Smooth muscle cell (in vitro differentiated cells): ENCODE results near the gene IKBKG. TPM values are rescaled to one million over a fixed set of nuclear protein-coding genes. Genes with fewer than 3 reads are reported as not detected.

Source experiments
- DNase-seq: peaks from one replicate; lab custom pipeline; 2025; ENCODE audit not compliant: unreplicated experiment; lab: John Stamatoyannopoulos, UW
- H2AFZ ChIP-seq: fragments of 200-600 bp; sonication (generic); 2 replicates; pipeline ENCODE4 v1.6.0; 2016; ENCODE audit warnings: antibody characterized with exemption, low read depth, mild to moderate bottlenecking
- H3F3A ChIP-seq: fragments of 200-600 bp; sonication (generic); 2 replicates; pipeline ENCODE4 v1.6.0; 2017; ENCODE audit warnings: antibody characterized with exemption, low read depth
- H3K27ac ChIP-seq: fragments of 200-600 bp; sonication (generic); 2 replicates; pipeline ENCODE4 v1.5.1; 2016; ENCODE audit warnings: low read depth, mild to moderate bottlenecking
- H3K27me3 ChIP-seq: fragments of 200-600 bp; sonication (generic); 2 replicates; pipeline ENCODE4 v1.6.1; 2016; ENCODE audit warnings: low read depth, mild to moderate bottlenecking
- H3K36me3 ChIP-seq: fragments of 200-600 bp; sonication (generic); 2 replicates; pipeline ENCODE4 v1.5.1; 2016; ENCODE audit warnings: low read depth
- H3K4me1 ChIP-seq: fragments of 200-600 bp; sonication (generic); 2 replicates; pipeline ENCODE4 v1.5.1; 2016; ENCODE audit warnings: low read depth
- H3K4me2 ChIP-seq: fragments of 200-600 bp; sonication (generic); 2 replicates; pipeline ENCODE4 v1.6.0; 2016; ENCODE audit warnings: mild to moderate bottlenecking
- H3K4me3 ChIP-seq: fragments of 200-600 bp; sonication (generic); 2 replicates; pipeline ENCODE4 v1.5.1; 2016; ENCODE audit warnings: mild to moderate bottlenecking
- H3K79me2 ChIP-seq: fragments of 200-600 bp; sonication (generic); 2 replicates; pipeline ENCODE4 v1.6.0; 2016; ENCODE audit warnings: low read depth, mild to moderate bottlenecking
- H3K9ac ChIP-seq: fragments of 200-600 bp; sonication (generic); 2 replicates; pipeline ENCODE4 v1.6.0; 2016; ENCODE audit warnings: low read depth
- H3K9me3 ChIP-seq: fragments of 200-600 bp; sonication (generic); replicated peaks from 2 replicates; pipeline ENCODE4 v1.5.1; 2016; ENCODE audit warnings: low read depth
- H4K20me1 ChIP-seq: fragments of 200-600 bp; sonication (generic); 2 replicates; pipeline ENCODE4 v1.6.0; 2016; ENCODE audit warnings: low read depth
- WGBS: methylation state at CpG from one replicate; pipeline ENCODE4 v1.1.7; 2016; ENCODE audit warnings: low lambda C conversion rate; 5-methylcytosine and 5-hydroxymethylcytosine counted together
- polyA plus RNA-seq: library from polyadenylated mRNA; unstranded; fragments of >200 nt; fragmentation: Nextera tagmentation; extraction: Ambion mirVana; gene quantifications from 2 replicates; pipeline ENCODE4 v1.2.1, GENCODE V29; 2016
- total RNA-seq: library from RNA; depleted of rRNA; stranded (reverse); fragments of >200 nt; gene quantifications from 2 replicates; pipeline ENCODE4 v1.2.3, GENCODE V29; 2014
- TF ChIP-seq, protein P1 (sequence below): fragments of 200-600 bp; sonication (generic); IDR thresholded peaks from 2 replicates; pipeline ENCODE4 v1.5.1; 2017; ENCODE audit warnings: borderline replicate concordance, mild to moderate bottlenecking, antibody characterized with exemption; ENCODE audit not compliant: insufficient read depth, poor library complexity, severe bottlenecking

IKBKG gene
- total and polyA plus RNA-seq, 2 experiments from 2014 or later: 12.5 to 25.4 TPM

GRCh38 chrX:154517101-154517781 is 30.2 kb upstream of the IKBKG start:
- DNase-seq: no peak
- Histone ChIP-seq H3K4me2 (peak overlapping the region; percentile 79), H4K20me1 (no peaks in the 10 kb centered on the region), H3K27ac (peak overlapping the region; percentile 80), H3F3A (no peaks in the 10 kb centered on the region), H3K4me1 (peaks cover 4% of the 10 kb centered on the region), H3K36me3 (no peaks in the 10 kb centered on the region), H3K27me3 (no peaks in the 10 kb centered on the region), H3K9ac (peak overlapping the region; percentile 27), H3K4me3 (peak overlapping the region; percentile 48), H2AFZ (no peak overlapping the region), H3K79me2 (peaks cover 7% of the 10 kb centered on the region), H3K9me3 (no peaks in the 10 kb centered on the region)
- TF ChIP-seq, protein P1, sequence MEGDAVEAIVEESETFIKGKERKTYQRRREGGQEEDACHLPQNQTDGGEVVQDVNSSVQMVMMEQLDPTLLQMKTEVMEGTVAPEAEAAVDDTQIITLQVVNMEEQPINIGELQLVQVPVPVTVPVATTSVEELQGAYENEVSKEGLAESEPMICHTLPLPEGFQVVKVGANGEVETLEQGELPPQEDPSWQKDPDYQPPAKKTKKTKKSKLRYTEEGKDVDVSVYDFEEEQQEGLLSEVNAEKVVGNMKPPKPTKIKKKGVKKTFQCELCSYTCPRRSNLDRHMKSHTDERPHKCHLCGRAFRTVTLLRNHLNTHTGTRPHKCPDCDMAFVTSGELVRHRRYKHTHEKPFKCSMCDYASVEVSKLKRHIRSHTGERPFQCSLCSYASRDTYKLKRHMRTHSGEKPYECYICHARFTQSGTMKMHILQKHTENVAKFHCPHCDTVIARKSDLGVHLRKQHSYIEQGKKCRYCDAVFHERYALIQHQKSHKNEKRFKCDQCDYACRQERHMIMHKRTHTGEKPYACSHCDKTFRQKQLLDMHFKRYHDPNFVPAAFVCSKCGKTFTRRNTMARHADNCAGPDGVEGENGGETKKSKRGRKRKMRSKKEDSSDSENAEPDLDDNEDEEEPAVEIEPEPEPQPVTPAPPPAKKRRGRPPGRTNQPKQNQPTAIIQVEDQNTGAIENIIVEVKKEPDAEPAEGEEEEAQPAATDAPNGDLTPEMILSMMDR: no peak
- WGBS: 28% methylated on average over 25 of the region's 25 CpGs

- Histone ChIP-seq H3K36me3 (no peaks in the 10 kb centered on the region), H4K20me1 (no peaks in the 10 kb centered on the region), H3K27me3 (no peaks in the 10 kb centered on the region), H3K27ac (no peak overlapping the region), H3K4me2 (no peak overlapping the region), H3K9ac (no peak overlapping the region), H3F3A (no peaks in the 10 kb centered on the region), H2AFZ (no peak overlapping the region), H3K9me3 (no peaks in the 10 kb centered on the region), H3K4me1 (peaks cover 4% of the 10 kb centered on the region), H3K4me3 (no peak overlapping the region), H3K79me2 (no peaks in the 10 kb centered on the region)
- TF ChIP-seq, protein P1: no peak
- WGBS: 89% methylated on average over 8 of the region's 8 CpGs
- no peak for DNase-seq
These were observed 28.0 kb upstream of the IKBKG start for GRCh38 chrX:154519389-154519788.

GRCh38 chrX:154525606-154526490 is 21.6 kb upstream of the IKBKG start:
- no peak for DNase-seq
- Histone ChIP-seq H3K79me2 (no peaks in the 10 kb centered on the region), H3K9me3 (no peaks in the 10 kb centered on the region), H3K27me3 (no peaks in the 10 kb centered on the region), H2AFZ (no peak overlapping the region), H3K9ac (no peak overlapping the region), H3K4me2 (no peak overlapping the region), H3K27ac (peak overlapping the region; percentile 15), H4K20me1 (no peaks in the 10 kb centered on the region), H3K4me1 (no peaks in the 10 kb centered on the region), H3F3A (no peaks in the 10 kb centered on the region), H3K36me3 (no peaks in the 10 kb centered on the region), H3K4me3 (no peak overlapping the region)
- WGBS: 82% methylated on average over 14 of the region's 14 CpGs
- TF ChIP-seq, protein P1: no peak
